HPDE6-E6E7 (cell line): ENCODE results near the gene BTBD2.

Experiments
- DNase-seq: peaks from one replicate; pipeline ENCODE4 v3.0.0; 2011; ENCODE audit warnings: missing footprints; ENCODE audit errors: extremely low spot score

Gene BTBD2

DNA sequence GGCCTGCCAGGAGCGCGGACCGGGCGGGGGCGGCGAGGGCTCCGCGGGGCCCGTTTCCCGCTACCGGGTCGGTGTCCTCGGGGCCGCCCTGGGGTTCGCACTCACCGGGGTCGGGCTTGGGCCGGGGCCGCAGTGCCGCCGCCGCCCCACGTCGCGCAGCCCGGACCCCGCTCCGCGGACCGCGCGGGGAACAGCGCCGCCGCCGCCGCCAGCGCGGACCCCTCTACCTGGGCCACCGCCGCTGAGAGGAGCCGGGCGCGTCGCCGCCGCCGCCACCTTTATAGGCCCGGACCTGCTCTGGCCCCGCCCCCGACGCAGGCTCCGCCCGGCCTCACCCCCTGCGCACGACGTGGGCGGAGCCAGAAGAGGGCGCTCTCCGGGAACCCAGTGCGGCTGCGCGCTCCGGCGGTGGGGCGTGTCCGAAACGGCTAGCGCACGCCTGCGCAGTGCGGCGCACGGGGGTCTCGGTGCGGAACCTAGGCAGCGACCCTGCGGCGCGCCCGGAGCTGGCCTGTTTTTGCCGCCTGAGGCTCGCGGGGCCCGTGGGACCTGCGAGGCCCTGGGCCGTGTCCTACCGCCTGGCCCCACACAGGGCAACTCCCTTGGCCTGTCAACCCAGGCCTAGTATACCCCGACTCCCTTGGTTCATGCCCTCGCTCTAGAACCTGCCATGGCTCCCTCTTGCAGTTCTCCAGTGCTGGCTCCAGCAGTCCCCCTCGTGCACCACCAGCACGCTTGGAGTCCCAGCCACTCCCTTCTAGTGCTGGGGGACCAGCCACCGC is 35.7 kb upstream of the BTBD2 start, which contains the start of gene MKNK2:
Gene MKNK2, minus strand, starts transcription at position 254 of the 782 bp plus-strand sequence. CDS start 393 bp downstream, outside the sequence.
- peak; percentile 69 for DNase-seq

DNA sequence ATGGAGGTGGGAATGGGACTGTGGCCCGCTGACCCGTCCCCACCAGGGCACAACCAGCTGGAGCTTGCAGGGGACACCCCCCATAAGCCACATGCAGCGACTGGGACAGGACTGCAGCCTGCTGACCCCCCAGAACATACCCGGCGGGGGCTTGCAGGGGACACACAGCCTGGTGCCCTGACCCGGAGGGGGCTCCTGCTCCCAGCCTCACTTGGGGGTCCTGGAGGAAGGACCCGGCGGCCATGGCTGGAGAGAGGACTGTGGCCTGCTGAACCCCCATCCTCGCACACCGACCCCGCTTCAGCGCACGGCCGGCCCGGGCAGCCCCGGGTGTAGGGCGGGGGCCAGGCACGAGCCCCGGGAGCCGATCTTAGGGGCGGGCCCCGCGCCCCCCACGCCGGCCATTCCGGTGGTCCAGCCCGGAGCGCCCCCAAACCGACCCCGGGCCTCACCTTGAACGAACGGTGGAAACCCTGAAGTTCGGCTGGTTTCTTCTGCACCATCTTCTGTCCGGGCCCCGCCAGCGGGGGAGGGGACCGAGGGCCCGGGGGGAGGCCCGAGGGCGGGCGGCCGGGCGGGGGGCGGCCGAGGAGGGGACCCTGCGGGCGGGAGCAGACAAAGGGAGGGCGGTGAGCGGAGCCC is 35.0 kb upstream of the BTBD2 start:
- DNase-seq: no peak

DNA sequence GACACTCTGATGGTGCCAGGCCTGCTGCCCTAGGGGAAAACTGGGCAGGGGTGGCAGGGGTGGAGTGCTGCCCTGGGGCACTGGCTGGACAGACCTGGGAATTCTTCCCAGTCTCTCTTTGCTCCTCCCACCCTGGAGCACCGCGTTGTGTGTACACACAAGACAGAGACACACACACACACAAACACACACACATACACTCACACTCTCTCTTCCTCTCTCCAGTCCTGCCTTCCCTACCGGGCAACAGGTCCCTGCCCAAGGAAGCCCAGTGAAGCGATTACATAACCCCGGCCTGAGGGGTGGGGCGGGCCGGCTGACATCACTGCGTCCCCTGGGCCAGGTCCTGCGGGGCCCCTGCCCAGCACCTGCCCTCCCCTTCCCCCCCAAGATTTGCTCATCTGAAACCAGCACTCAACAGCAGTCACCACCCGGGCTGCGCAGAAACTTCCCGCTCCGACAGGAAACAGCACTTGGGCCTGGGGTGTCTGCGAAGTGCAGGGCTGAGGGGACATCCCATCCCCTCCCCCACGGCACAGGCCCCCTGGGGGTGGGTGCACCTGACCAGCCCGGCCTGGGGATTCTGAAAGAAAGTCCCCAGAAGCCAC is 34.3 kb upstream of the BTBD2 start:
- no peak for DNase-seq

DNA sequence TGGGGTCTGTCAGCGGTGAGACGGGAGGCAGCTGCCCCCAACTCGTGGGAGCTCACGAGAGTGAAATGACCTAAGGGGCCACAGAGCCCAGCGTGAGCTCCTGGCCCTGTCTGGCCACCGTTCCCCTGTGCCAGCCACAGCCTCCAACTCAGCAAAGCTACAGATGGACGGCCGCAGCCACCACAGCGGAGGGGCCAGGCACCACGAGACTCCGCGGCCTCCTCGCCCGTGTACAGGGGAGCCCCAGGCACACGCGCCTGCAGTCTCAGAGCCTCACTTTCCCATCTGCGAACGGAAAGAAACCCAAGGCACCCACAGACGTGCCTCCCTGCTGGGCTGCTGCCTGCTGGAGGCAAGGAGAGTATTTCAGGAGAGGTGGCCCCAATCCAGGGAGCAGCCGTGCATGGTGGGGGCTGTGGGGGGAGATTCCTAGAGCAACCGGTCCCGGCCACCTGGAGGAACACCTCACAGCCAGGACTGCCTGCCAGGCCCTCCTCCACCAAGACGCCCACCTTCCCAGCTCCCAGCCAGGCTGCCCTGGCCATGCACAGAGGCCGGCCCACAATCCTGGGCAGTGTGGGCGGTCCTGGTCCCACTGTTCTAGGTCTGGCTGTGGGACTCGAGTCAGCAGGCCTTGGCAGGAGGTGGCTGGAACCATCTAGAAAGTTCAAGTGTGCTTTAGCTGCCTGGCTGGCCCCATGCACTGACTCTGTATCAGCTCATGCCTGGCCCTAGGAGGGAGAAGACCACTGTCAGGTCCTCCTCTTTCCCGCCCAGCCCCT is 33.6 kb upstream of the BTBD2 start:
- DNase-seq: no peak

DNA sequence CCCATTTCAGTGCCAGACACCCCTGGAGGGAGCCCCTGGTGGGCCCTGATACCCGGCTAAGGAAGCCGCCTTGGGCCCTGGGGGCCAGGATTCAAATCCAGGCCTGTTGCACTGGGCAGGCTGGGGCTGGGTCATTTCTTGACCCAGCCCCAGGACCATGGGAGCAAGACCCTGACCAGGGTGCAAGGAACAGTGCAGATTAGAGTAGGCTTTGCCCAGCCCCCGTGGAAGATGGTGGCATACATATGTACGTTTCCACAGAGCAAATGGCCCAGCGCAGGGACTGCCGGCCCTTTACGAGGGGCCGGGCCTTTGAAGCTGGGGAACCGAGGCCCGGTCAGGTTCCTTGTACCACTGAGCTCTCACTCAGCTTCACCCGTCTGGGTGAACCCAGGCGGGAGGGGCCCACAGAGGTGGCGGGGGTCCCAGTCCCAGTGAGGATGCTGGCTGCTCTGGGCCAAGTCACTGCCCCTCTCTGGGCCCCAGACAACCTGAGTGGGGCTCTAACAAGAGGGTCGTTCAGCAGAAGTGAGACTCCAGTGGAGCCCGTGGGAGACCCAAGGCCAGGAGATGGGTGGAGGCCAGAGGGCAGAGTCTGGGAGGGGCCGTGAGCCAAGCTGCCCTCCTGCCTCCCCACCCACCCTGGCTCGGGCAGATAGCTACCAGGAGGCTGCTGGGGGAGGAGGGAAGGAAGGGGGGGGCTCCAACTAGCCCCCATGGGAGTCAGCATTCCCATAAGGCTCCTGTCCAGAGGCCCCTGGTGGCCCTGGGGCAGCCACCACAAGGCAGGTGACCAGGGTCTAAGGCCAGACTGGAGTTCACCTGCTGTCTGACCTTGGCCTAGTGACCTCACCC is 32.8 kb upstream of the BTBD2 start:
- no peak for DNase-seq

DNA sequence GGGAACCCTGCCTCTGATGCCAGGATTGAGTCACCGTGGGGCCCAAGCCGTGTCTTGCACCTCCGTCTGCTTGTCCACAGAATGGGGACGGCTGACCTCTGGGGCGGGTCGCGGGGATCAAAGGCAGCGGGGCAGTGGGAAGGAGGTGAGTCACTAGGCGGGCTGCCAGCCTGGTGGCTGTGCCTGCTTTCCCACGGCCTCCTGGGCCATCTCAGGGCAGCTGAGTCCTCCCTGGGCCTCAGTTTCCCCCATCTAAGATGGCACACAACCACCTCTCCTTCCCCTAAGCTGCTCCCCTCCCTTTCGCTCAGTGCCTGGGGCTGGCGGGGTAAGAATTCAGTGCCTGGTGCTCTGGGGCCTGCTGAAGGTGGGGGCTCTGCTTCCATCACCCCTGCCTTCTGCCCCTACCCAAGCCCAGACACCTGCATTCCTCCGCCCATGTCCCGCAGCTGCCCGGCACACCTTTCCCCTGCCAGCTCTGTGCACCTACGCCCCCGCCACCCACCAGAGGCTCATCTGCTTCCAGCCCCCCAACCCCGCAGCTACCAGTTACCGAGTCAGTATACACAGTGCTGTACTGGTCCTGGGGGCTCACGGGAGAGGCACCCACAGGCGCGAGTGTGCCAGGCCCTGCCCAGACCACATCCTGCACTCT is 32.1 kb upstream of the BTBD2 start:
- no peak for DNase-seq

DNA sequence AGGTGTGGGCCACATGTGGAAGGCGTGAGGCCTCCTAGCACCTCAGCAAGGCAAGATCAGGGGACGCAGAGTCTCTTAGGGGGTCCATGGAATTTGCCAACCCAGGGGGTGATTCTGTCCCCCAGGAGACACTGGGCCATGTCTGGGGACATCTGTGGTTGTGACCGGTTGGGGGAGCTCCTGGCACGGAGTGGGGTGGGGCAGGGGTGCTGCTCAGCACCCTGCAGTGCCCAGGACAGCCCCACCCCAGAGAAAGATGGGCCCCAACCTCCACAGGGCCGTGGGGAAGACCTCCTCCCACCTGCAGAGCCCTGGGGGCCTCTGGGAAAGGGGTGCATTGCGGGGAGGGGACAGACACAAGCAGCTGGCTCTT is 31.5 kb upstream of the BTBD2 start:
- DNase-seq: no peak

DNA sequence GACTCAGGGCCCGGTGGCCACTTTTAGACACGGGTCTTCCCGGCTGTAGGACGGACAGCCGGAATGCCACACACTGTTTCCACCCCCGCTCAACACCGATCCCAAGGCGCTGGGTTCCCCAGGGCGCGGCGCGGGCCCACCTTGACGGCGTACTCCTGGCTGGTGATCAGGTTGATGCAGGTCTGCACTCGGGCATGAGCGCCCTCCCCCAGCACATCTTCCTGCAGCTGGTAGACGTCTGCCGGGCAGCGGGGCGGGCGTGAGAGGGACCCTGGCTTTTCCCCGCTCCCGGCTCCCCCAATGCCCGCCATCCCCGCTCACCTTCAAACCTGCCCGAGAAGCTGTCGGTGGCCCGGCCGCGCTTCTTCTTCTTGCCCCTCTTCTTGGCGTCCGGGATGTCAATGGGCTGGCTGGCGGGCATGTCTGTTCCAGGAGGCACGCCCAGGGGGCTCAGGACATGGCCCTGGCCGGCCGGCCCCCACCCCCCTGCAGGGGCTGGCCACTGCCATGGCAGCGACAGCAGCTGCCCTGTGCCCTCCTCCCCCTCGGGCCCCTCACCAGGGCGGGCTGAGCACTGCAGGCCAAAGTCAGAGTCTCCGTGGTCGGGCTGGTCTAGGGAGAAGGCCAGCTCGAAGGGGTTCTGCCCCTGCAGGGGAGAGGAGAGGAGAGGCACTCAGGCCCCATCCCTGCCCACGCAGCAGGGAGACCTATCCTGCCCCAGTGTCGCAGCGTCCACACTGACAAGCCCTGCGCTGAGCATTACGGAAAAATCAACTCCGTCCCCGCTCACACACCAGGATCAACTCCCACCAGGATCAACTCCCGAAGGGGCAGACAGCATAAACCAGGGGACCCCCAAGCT is 30.8 kb upstream of the BTBD2 start:
- no peak for DNase-seq

DNA sequence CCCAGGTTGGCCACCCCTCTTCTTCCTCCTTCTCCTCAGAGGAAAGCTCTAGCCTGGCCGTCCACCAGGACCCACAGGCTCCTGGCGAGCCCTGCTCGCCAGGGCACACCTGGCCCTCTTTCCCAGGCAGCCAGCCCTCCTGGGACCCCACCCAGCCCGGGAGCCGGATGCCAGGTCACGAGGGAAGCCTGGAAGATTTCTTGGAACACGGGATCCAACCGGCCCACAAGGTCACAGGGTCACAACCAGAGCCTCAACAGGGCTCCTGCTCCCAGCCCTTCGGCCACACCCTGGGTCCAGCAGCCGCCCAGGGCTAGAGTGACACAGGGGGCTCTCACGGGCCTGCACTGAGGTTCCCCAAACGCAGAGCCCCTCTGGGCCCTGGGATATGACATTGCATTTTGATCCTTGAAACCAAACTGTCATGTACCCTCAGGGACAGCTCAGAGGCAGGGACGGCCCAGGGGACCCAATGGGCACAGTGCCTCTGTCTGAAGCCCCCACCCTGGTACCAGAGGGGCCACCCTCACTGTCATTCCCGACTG is 30.1 kb upstream of the BTBD2 start:
- no peak for DNase-seq

DNA sequence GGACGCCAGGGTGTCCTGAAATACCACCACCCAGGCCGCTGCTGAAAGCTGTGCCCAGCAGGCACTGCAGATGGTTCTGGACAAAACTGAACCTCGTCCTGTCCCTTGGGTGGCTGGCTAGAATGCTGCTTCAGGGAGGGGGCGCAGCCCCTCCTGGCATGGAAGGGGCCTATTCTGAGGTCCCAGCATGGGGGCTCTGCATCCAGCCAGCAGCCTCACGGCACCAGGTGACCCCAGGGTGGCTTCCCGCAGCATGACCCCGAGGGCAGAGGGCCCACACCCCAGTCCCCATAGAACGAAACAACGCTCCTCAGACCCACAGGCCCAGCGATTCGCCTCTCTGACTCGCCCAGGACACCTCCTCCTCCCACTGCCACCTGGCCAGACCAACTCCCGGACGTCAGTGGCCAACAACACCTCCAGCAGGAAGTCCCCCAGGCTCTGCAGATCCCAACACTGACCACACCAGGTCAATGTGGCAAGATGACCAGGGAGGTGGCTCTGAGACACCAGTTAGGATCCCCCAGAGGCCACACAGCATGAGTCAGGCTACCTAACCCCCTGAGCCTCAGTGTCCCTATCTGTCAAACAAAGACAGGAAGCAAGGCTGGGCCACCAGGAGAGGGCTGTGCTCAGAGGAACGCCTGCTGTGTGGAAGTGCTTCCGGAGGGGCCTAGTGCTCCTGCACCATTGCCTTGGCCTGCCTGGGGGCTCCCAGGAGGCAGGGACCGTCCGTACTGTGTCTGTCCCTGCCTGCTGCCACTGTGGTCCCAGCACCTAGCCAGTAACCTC is 29.4 kb upstream of the BTBD2 start:
- no peak for DNase-seq

DNA sequence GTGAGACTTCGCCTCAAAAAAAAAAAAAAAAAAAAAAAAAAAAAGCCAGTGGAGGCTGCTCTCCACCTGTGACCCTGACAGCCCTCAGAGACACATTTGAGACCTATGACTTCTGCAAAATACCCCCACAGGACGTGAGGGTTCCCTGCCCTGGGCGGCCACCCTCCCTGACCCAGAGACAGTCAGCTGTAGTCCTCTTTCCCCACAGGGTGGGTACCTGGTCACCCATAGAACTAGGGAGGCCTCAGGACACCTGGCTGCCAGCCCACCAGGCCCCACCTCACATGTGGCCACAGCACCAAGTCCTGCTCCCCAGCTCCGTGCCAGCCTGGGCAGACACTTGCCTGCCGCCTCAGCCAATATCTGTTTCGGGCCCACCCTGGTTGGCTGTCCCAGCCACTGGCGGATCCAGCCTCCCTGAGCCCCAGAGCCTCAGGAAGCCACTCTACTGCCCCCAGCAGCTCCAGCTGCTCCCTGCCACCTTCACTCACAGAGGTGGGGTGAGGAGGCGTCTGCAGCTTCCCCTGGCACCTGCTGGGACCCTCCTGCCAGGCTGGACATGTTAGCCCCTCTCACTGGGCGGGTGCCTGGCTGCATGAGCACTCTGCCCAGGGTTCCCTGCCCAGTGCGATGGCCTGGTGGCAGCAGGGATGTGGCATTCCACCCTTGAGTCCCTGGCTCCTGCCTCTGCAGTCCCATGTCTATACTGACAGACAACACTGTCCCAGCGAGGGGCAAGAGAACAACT is 28.6 kb upstream of the BTBD2 start:
- no peak for DNase-seq

DNA sequence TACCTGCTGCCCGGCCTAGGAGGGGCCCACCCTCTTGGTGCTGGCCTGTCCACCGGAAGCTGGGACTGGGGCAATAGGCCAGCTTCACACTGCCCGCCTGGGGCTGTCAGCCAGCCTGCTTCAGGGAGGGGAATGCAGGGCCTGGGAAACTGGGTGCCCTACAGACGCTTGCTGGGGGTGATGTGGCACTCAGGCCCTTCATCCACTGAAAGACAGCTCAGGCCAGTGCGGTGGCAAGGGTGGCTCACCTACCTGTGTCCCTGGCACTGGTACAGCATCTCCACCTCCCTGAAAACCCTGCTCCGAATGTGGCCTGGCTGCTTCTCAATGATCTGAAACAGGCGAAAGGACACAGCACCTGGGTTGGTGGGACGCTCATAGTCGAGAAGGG is 27.7 kb upstream of the BTBD2 start:
- no peak for DNase-seq

DNA sequence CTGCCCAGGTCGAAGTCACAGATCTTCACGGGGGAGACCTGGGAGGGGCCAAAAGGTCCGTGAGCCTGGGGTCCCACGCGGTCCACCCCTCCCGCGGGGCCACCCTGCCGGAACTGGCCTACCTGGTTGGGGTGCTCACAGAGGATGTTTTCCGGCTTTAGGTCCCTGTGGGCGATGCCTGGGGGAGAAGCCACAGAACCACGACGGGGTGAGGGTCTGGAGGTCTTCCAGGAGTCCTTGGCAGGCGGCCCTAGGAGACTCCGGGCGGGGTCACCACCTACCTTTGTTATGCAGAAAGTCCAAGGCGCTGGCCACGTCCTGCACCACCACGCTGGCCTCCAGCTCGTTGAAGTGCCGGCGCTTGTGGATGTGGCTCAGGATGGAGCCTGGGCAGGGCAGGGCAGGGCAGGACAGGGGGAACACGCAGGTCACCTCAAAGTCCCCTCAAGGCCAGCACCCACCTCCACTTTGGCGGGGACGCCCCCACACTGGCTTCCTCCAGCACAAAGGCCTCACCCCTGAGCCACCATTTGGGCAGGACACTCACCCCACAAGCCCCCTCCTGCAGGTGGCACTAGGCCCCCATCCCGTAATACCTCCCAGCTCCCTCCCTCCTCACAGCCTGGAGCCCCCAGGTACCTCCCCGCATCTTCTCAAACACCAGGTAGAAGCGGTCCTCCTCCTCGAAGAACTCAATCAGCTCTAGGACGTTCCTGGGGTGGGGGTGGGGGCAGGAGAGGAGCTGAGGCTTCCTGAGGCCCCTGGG is 27.2 kb upstream of the BTBD2 start:
- no peak for DNase-seq

DNA sequence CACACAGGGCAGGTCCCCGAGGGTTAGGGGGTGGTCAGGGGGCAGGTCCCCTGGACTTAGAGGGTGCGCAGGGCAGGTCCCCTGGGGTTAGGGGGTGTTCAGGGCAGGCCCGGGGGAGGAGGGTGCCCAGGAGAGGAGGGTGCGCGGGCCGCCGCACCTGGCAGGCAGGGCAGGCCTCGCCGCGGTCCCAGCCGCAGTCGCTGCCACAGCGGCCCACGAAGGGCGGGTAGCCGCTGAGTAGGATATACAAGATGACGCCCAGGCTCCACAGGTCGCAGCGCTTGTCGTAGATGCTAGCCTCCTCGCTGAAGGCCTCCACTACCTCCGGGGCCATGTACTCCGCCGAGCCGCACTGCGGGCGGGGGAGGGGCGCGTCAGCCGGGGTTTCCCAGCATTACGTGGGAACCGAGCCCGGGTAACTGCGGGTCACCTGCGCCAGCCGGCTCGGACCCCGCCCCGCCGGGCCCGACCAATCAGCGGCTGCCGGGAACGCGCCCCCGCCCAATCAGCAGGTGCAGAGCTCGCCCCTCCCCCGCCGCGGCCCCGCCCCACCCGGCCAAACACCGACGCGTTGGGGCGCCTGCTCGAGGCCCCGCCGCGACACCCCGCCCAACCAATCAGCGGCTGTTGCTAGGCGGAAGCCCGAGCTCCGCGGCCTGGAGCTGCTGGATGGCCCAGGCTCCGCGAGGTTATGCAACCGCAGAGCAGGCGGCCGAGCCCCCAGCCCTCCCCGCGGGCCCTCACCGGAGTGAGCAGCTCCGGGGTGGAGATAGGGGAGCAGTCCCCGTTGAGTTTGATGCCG is 26.4 kb upstream of the BTBD2 start:
- peak; percentile 55 for DNase-seq

DNA sequence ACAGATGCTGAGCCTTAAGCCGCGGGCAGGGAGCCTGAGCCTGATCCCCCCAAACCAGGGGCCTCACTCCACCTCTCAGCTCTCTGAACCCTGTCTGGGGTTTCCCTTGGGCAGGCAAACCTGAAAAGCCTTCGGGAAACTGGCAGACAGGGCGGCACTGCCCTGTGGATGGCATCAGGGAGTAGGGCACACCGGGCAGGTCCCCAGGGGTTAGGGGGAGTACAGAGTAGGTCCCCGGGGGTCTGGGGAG is 25.8 kb upstream of the BTBD2 start:
- no peak for DNase-seq

DNA sequence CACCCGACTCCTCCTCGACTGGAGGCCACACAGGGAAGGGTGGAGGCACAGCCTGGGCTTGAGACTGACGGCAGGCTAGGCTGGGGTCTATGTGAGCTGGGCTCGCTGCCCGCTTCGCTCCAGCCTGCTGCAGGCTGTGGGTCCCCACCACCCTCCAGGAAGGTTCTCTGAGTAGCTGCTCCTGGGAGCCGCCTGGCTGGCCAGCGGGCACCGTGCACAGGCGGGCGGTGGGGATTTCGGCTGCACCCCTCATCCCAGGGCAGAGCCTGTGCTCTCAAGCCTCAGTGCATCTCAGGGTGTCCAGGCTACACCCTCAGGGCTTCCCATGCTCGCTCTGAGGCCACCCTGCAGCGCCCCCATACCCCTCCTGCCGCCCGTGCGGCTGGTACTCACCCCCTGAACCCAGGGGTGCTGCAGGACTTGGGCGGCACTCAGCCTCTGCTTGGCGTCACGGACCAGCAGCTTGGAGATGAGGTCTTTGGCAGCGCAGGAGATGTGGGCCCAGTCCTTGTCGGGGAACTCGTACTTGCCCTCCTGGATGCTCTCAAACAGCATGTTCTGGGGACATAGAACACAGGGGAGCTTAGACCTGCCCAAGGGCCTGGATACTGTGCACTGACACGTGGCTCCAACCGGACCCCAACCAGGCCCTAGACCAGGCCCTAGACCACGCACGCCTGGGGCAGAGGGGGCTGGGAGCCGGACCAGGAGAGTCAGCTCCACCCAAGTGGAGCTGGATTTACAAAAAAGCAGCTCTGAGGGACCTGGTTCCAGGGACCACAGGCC is 25.3 kb upstream of the BTBD2 start:
- DNase-seq: no peak
